Skin of body (tissue), 2 donors: Measurements from ENCODE around the gene CHORDC1. TPM values are rescaled to one million over a fixed set of nuclear protein-coding genes. Genes with fewer than 3 reads are reported as not detected.
"Not testable (repeated sequence)": the region's sequence is repeated elsewhere in the genome, so short reads cannot be mapped to it uniquely, and the experiment has no call there.

ENCODE experiments used
- DNase-seq: peaks from one replicate; lab custom pipeline; 2025; lab: John Stamatoyannopoulos, UW
- total RNA-seq: library from RNA; depleted of rRNA; stranded (reverse); fragments of >200 nt; gene quantifications from one replicate; pipeline ENCODE4 v1.2.3, GENCODE V29; 2014

The CHORDC1 gene
- total RNA-seq, 1 donor from 2014 or later: 33.2 TPM

GRCh38 chr11:90216611-90217010, 6.2 kb downstream of the CHORDC1 start:
- DNase-seq: no peak

GRCh38 chr11:90213322-90213721, 9.5 kb downstream of the CHORDC1 start:
- DNase-seq: no peak

- DNase-seq: no peak
These were observed 14.0 kb downstream of the CHORDC1 start for GRCh38 chr11:90208857-90209256.

GRCh38 chr11:90207992-90208391, 14.9 kb downstream of the CHORDC1 start:
- DNase-seq: not testable (repeated sequence)

- DNase-seq: peak; percentile 53
These were observed 17.8 kb downstream of the CHORDC1 start for GRCh38 chr11:90204832-90205646.

GRCh38 chr11:90204407-90204806, 18.4 kb downstream of the CHORDC1 start:
- DNase-seq: no peak

- no peak for DNase-seq
These were observed 20.5 kb downstream of the CHORDC1 start for GRCh38 chr11:90202342-90202741.

GRCh38 chr11:90197377-90197776, 25.5 kb downstream of the CHORDC1 start:
- no peak for DNase-seq

- no peak for DNase-seq
These were observed 29.8 kb downstream of the CHORDC1 start for GRCh38 chr11:90192869-90193582.

- no peak for DNase-seq
These were observed 33.8 kb downstream of the CHORDC1 start for GRCh38 chr11:90189011-90189410.

- DNase-seq: no peak
These were observed 35.0 kb downstream of the CHORDC1 start for GRCh38 chr11:90187839-90188238.

- DNase-seq: no peak
These were observed 42.9 kb downstream of the CHORDC1 start for GRCh38 chr11:90179923-90180322.

- no peak for DNase-seq
These were observed 44.1 kb downstream of the CHORDC1 start for GRCh38 chr11:90178751-90179150.

- DNase-seq: no peak
These were observed 46.8 kb downstream of the CHORDC1 start for GRCh38 chr11:90176069-90176468.

- DNase-seq: no peak
These were observed 51.5 kb downstream of the CHORDC1 start for GRCh38 chr11:90171359-90171758.

GRCh38 chr11:90168571-90168970, 54.3 kb downstream of the CHORDC1 start:
- DNase-seq: no peak

- not testable (repeated sequence) for DNase-seq
These were observed 55.1 kb downstream of the CHORDC1 start for GRCh38 chr11:90167704-90168103.

- DNase-seq: not testable (repeated sequence)
These were observed 55.8 kb downstream of the CHORDC1 start for GRCh38 chr11:90166982-90167573.
